Measurements from ENCODE around the gene SARDH. TPM values are rescaled to one million over a fixed set of nuclear protein-coding genes. Genes with fewer than 3 reads are reported as not detected.

SARDH gene
- polyA plus RNA-seq, 1 donor from 2014 or later = not detected

- no peaks in the 10 kb centered on the region for H3K9me3 ChIP-seq (ENCODE audit: low read length)
- TF ChIP-seq MXI1 (conservative IDR thresholded peaks at IDR 0.05; ENCODE audit: poor library complexity, severe bottlenecking) (no peak), EP300 (conservative IDR thresholded peaks at IDR 0.05; ENCODE audit: poor library complexity, severe bottlenecking) (no peak), TAF1 (IDR thresholded peaks at IDR 0.05; ENCODE audit: low read depth) (no peak), CTCF (IDR thresholded peaks at IDR 0.05; ENCODE audit: poor library complexity, severe bottlenecking) (no peak), EZH2 (IDR thresholded peaks at IDR 0.05; ENCODE audit: borderline replicate concordance, insufficient read depth, low read length, poor library complexity, severe bottlenecking) (no peak)
- no peak overlapping the region for H2AFZ ChIP-seq (ENCODE audit: low read depth, low read length)
- H3K9me2 ChIP-seq (ENCODE audit: insufficient read depth, low read length) = no peaks in the 10 kb centered on the region
- no peak overlapping the region for H3K27ac ChIP-seq (ENCODE audit: low read length)
- no peaks in the 10 kb centered on the region for H3K79me2 ChIP-seq (replicated peaks; ENCODE audit: insufficient read depth, low read length)
- H3K36me3 ChIP-seq (ENCODE audit: insufficient read depth, low read length) = no peaks in the 10 kb centered on the region
- no peaks in the 10 kb centered on the region for H3F3A ChIP-seq (ENCODE audit: insufficient read depth, low read length, poor library complexity, severe bottlenecking)
- no peaks in the 10 kb centered on the region for H4K20me1 ChIP-seq (ENCODE audit: insufficient read depth)
- H3K27me3 ChIP-seq (ENCODE audit: insufficient read depth, low read depth, low read length) = no peaks in the 10 kb centered on the region
- H3K4me2 ChIP-seq (ENCODE audit: low read length) = no peak overlapping the region
- no peak overlapping the region for H3K9ac ChIP-seq (ENCODE audit: low read length)
- no peak overlapping the region for H3K4me3 ChIP-seq (ENCODE audit: low read length)
Observed at GRCh38 chr9:133701321-133701980, 36.7 kb downstream of the SARDH start.

- TF ChIP-seq CTCF (IDR thresholded peaks at IDR 0.05; ENCODE audit: poor library complexity, severe bottlenecking) = no peak
- no peak for TF ChIP-seq SMC3 (conservative IDR thresholded peaks at IDR 0.05; ENCODE audit: poor library complexity)
- TF ChIP-seq REST (IDR thresholded peaks at IDR 0.05; ENCODE audit: borderline replicate concordance) = no peak
- TF ChIP-seq EZH2 (IDR thresholded peaks at IDR 0.05; ENCODE audit: borderline replicate concordance, insufficient read depth, low read length, poor library complexity, severe bottlenecking) = no peak
- TF ChIP-seq RAD21 (conservative IDR thresholded peaks at IDR 0.05) = no peak
- TF ChIP-seq POLR2AphosphoS5 (IDR thresholded peaks at IDR 0.05) = no peak
- TF ChIP-seq TAF1 (IDR thresholded peaks at IDR 0.05; ENCODE audit: low read depth) = no peak
- no peak for TF ChIP-seq MXI1 (conservative IDR thresholded peaks at IDR 0.05; ENCODE audit: poor library complexity, severe bottlenecking)
- no peak for TF ChIP-seq EP300 (conservative IDR thresholded peaks at IDR 0.05; ENCODE audit: poor library complexity, severe bottlenecking)
- Histone ChIP-seq H4K20me1 (ENCODE audit: insufficient read depth) (no peaks in the 10 kb centered on the region), H3K9ac (ENCODE audit: low read length) (no peak overlapping the region), H3K4me3 (ENCODE audit: low read length) (no peak overlapping the region), H3K36me3 (ENCODE audit: insufficient read depth, low read length) (no peaks in the 10 kb centered on the region), H3K27ac (ENCODE audit: low read length) (no peak overlapping the region), H3K4me2 (ENCODE audit: low read length) (no peak overlapping the region), H2AFZ (ENCODE audit: low read depth, low read length) (no peak overlapping the region), H3K79me2 (replicated peaks; ENCODE audit: insufficient read depth, low read length) (no peaks in the 10 kb centered on the region), H3F3A (ENCODE audit: insufficient read depth, low read length, poor library complexity, severe bottlenecking) (no peaks in the 10 kb centered on the region), H3K9me2 (ENCODE audit: insufficient read depth, low read length) (no peaks in the 10 kb centered on the region), H3K9me3 (ENCODE audit: low read length) (no peaks in the 10 kb centered on the region), H3K27me3 (ENCODE audit: insufficient read depth, low read depth, low read length) (no peaks in the 10 kb centered on the region)
Observed at GRCh38 chr9:133700819-133701320, 37.3 kb downstream of the SARDH start.

Measured in neural cell (in vitro differentiated cells).